ENCODE data around the gene CEACAM18. TPM values are rescaled to one million over a fixed set of nuclear protein-coding genes. Genes with fewer than 3 reads are reported as not detected.

CEACAM18 gene
- total and polyA plus RNA-seq, 2 of the 4 experiments (the other 2 are of a cell fraction) = not detected

DNA sequence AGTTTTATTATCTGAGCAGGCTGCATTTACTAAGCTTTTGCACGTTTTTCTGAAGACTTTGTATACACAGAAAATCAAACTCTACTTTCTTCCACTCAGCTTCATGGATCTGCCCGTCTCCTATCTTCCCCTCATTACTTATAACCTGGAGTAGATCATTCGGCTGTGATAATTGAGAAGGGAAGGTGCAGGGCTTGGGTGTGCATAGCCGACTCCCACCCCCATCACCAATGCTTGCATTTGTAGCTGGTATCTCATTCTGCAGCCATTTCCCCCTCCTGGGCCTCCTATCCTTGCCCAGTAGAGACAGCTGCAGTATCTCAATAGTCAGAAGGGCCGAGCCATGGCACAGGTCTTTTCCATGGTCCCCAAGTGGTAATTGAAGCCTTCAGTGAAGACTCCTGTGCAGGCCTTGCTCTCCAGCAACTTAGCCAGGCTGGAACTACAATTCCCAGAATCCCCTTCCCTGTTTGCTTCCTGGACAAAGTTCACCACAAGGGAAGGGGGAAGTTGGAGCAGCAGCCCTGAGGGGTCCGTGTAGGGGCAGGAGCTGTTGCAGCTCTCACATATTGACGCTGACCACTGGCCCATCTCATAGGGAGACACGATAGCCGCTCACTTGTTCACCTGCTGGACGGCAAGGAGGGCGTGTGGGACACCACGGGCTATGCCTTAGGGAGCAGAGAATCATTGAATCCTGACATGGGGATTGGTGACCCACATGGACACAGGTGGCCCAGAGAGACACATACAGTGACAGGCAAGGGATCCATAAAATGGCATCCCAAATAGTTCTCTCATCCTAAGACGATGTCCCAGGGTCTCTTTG, 18.0 kb upstream of the CEACAM18 start:
- Histone ChIP-seq H3K4ac (ENCODE audit: low read depth, low read length) (no peak overlapping the region), H3K9me1 (ENCODE audit: insufficient read depth, low read length) (no peaks in the 10 kb centered on the region), H2AK5ac (ENCODE audit: low read depth, low read length) (no peak overlapping the region), H2BK120ac (ENCODE audit: low read depth, low read length) (no peak overlapping the region), H3K27ac (ENCODE audit: insufficient read depth, low read length) (no peak overlapping the region), H4K8ac (ENCODE audit: low read depth in 2 of 2, low read length in 2 of 2) (peak overlapping the region in 1 of 2 experiments; percentile 19; a peak in 1 of 4 replicates), H4K20me1 (ENCODE audit: insufficient read depth, low read length) (no peaks in the 10 kb centered on the region), H3K56ac (ENCODE audit: extremely low read depth, insufficient read depth, low read length) (no peak overlapping the region), H2BK5ac (ENCODE audit: low read depth, low read length, poor library complexity, severe bottlenecking) (no peak overlapping the region), H2AFZ (replicated peaks; ENCODE audit: low read length, poor library complexity) (peak overlapping the region; percentile 63), H3K4me2 (ENCODE audit: low read depth, low read length) (no peak overlapping the region), H2AK9ac (replicated peaks; ENCODE audit: low read depth, low read length, poor library complexity) (no peak overlapping the region), H4K5ac (ENCODE audit: low read depth, low read length) (no peak overlapping the region), H3K27me3 (ENCODE audit: control insufficient read depth, insufficient read depth, low read length) (no peaks in the 10 kb centered on the region), H3K79me1 (ENCODE audit: low read depth in 1 of 2, low read length in 2 of 2) (no peaks in the 10 kb centered on the region), H3K9me3 (ENCODE audit: control insufficient read depth, insufficient read depth, low read length) (peaks cover 2% of the 10 kb centered on the region; the same call in 1 of the 2 replicates), H3K23ac (ENCODE audit: low read depth, low read length) (no peak overlapping the region), H2BK15ac (ENCODE audit: low read depth, low read length) (no peak overlapping the region), H2BK20ac (ENCODE audit: low read depth, low read length) (no peak overlapping the region), H3K36me3 (ENCODE audit: control insufficient read depth, insufficient read depth, low read length) (no peaks in the 10 kb centered on the region), H3K9ac (ENCODE audit: low read depth, low read length) (no peak overlapping the region), H4K91ac (ENCODE audit: insufficient read depth, low read depth, low read length) (no peak overlapping the region), H3K4me1 (ENCODE audit: control insufficient read depth, insufficient read depth, low read length) (no peaks in the 10 kb centered on the region), H3K14ac (replicated peaks; ENCODE audit: low read depth, low read length) (no peak overlapping the region), H3K4me3 (ENCODE audit: insufficient read depth, low read depth, low read length) (peak overlapping the region; percentile 19; the same call in 1 of the 2 replicates), H3K18ac (ENCODE audit: low read depth, low read length) (no peak overlapping the region)
- intact Hi-C loops (cut with micrococcal nuclease) (no loop called here), dilution Hi-C loops (cut with HindIII; ENCODE audit: low sequenced_read_pairs, unreplicated experiment) (no loop called here), in situ Hi-C loops (cut with MboI; ENCODE audit: low sequenced_read_pairs) (no loop called here)
- 48% methylated on average over 6 of the region's 13 CpGs; no CpG with 5 or more reads in 1 of the 2 experiments for WGBS, 2 experiments (ENCODE audit: extremely low coverage in 2 of 2, insufficient read length in 1 of 2)
- TF ChIP-seq RFX5 (IDR thresholded peaks at IDR 0.05; ENCODE audit: low read depth, low read length) (no peak), SMC3 (IDR thresholded peaks at IDR 0.05; ENCODE audit: low read depth, low read length) (no peak), ELK1 (IDR thresholded peaks at IDR 0.05; ENCODE audit: borderline replicate concordance, low read depth, low read length) (no peak), BHLHE40 (IDR thresholded peaks at IDR 0.05; ENCODE audit: low read depth, low read length) (no peak)
- POLR2A ChIA-PET (ENCODE audit: unreplicated experiment) = interaction anchor here (0.6 kb wide), 1 partner anchor 265 kb away, joined by 9 read pairs; no protein-coding TSS in a partner anchor
- CTCF ChIA-PET = no interaction called here
- DNase-seq = peak; percentile 7
- BruUV-seq (replicated peaks) = no TSS peak
- peak; percentile 42 for ATAC-seq (ENCODE audit: low read depth)

Measured in IMR-90 (cell line).